Astrocyte (in vitro differentiated cells and primary cell): ENCODE data around the gene EPHA7. TPM values are rescaled to one million over a fixed set of nuclear protein-coding genes. Genes with fewer than 3 reads are reported as not detected.

Experiments
- DNase-seq: peaks from one replicate; pipeline ENCODE4 v3.0.0-alpha.2; 2010; ENCODE audit warnings: low read depth
- FAIRE-seq: peaks from 2 replicates; lab custom pipeline; 2011; peaks lifted over from hg19 to GRCh38; lab: Jason Lieb, UNC
- H2AFZ ChIP-seq: 2 replicates; pipeline ENCODE4 v1.6.0; 2012; ENCODE audit warnings: low read depth, low read length, inconsistent platforms
- H3K27ac ChIP-seq: 2 replicates; pipeline ENCODE4 v1.5.1; 2011; ENCODE audit warnings: low read depth, low read length, inconsistent platforms
- H3K27me3 ChIP-seq: 2 replicates; pipeline ENCODE4 v1.6.0; 2011; ENCODE audit warnings: low read length, inconsistent platforms; ENCODE audit not compliant: insufficient read depth
- H3K36me3 ChIP-seq: 2 replicates; pipeline ENCODE4 v1.5.1; 2011; ENCODE audit warnings: low read length, inconsistent platforms; ENCODE audit not compliant: insufficient read depth
- H3K4me1 ChIP-seq: 2 replicates; pipeline ENCODE4 v1.5.1; 2011; ENCODE audit warnings: low read length, inconsistent platforms; ENCODE audit not compliant: insufficient read depth
- H3K4me2 ChIP-seq: 2 replicates; pipeline ENCODE4 v1.6.0; 2012; ENCODE audit warnings: low read length, inconsistent platforms
- H3K4me3 ChIP-seq: 2 replicates; pipeline ENCODE4 v1.5.1; 2011; ENCODE audit warnings: low read depth, mild to moderate bottlenecking, low read length, inconsistent platforms; ENCODE audit not compliant: insufficient read depth
- H3K79me2 ChIP-seq: 2 replicates; pipeline ENCODE4 v1.6.0; 2012; ENCODE audit warnings: mild to moderate bottlenecking, low read length, inconsistent platforms; ENCODE audit not compliant: insufficient read depth
- H3K9ac ChIP-seq: 2 replicates; pipeline ENCODE4 v1.6.0; 2012; ENCODE audit warnings: mild to moderate bottlenecking, low read length, inconsistent platforms
- H3K9me3 ChIP-seq: 2 replicates; pipeline ENCODE4 v1.5.1; 2012; ENCODE audit warnings: low read depth, mild to moderate bottlenecking, low read length, inconsistent platforms; ENCODE audit not compliant: insufficient read depth
- H4K20me1 ChIP-seq: 2 replicates; pipeline ENCODE4 v1.6.0; 2012; ENCODE audit warnings: low read length, inconsistent platforms; ENCODE audit not compliant: insufficient read depth
- H3K27ac Mint-ChIP-seq: one replicate; pipeline ENCODE4 v1.8.0; 2021; ENCODE audit warnings: mild to moderate bottlenecking, mixed read lengths; ENCODE audit not compliant: unreplicated experiment
- H3K27me3 Mint-ChIP-seq: one replicate; pipeline ENCODE4 v1.8.0; 2021; ENCODE audit warnings: low read depth, mixed read lengths; ENCODE audit not compliant: unreplicated experiment
- H3K36me3 Mint-ChIP-seq: one replicate; pipeline ENCODE4 v1.8.0; 2021; ENCODE audit warnings: low read depth, mixed read lengths; ENCODE audit not compliant: unreplicated experiment
- H3K4me1 Mint-ChIP-seq: one replicate; pipeline ENCODE4 v1.8.0; 2021; ENCODE audit warnings: low read depth, mixed read lengths; ENCODE audit not compliant: unreplicated experiment
- H3K4me3 Mint-ChIP-seq: one replicate; pipeline ENCODE4 v1.8.0; 2021; ENCODE audit warnings: mild to moderate bottlenecking, moderate library complexity, mixed read lengths; ENCODE audit not compliant: unreplicated experiment
- H3K9me3 Mint-ChIP-seq: one replicate; pipeline ENCODE4 v1.8.0; 2021; ENCODE audit warnings: mild to moderate bottlenecking, mixed read lengths; ENCODE audit not compliant: unreplicated experiment
- CTCF ChIP-seq: IDR thresholded peaks from 2 replicates; pipeline ENCODE4 v1.5.1; 2011; ENCODE audit warnings: low read depth, mild to moderate bottlenecking, inconsistent platforms, low read length, moderate library complexity; ENCODE audit not compliant: insufficient read depth
- EZH2 ChIP-seq: IDR thresholded peaks from 2 replicates; pipeline ENCODE4 v1.6.1; 2012; ENCODE audit warnings: mild to moderate bottlenecking, low read length, inconsistent platforms; ENCODE audit not compliant: insufficient read depth
- total RNA-seq: library from RNA; stranded (reverse); gene quantifications from 2 replicates; pipeline ENCODE4 v1.2.1, GENCODE V29; 2021

EPHA7 gene
- total RNA-seq, 1 donor from 2014 or later = 0.82 TPM

GRCh38 chr6:93218096-93218495, 201.3 kb downstream of the EPHA7 start:
- Mint-ChIP-seq H3K27me3 (no peaks in the 10 kb centered on the region), H3K27ac (no peak overlapping the region), H3K4me1 (no peaks in the 10 kb centered on the region), H3K4me3 (no peak overlapping the region), H3K36me3 (no peaks in the 10 kb centered on the region), H3K9me3 (no peaks in the 10 kb centered on the region)
- no peaks in the 10 kb centered on the region for H3K36me3 ChIP-seq
- H4K20me1 ChIP-seq = no peaks in the 10 kb centered on the region
- H3K27ac ChIP-seq = no peak overlapping the region
- no peaks in the 10 kb centered on the region for H3K27me3 ChIP-seq
- no peak for FAIRE-seq
- no peaks in the 10 kb centered on the region for H3K4me1 ChIP-seq
- no peaks in the 10 kb centered on the region for H3K9me3 ChIP-seq
- H3K79me2 ChIP-seq = no peaks in the 10 kb centered on the region
- H3K4me2 ChIP-seq = no peak overlapping the region
- H2AFZ ChIP-seq = no peak overlapping the region
- no peak overlapping the region for H3K4me3 ChIP-seq
- no peak for TF ChIP-seq CTCF
- TF ChIP-seq EZH2 = no peak
- no peak overlapping the region for H3K9ac ChIP-seq
- DNase-seq = no peak

- H4K20me1 ChIP-seq = no peaks in the 10 kb centered on the region
- no peak overlapping the region for H3K4me3 ChIP-seq
- TF ChIP-seq EZH2 (no peak), CTCF (no peak)
- no peaks in the 10 kb centered on the region for H3K27me3 ChIP-seq
- no peaks in the 10 kb centered on the region for H3K36me3 ChIP-seq
- no peak overlapping the region for H3K9ac ChIP-seq
- H3K79me2 ChIP-seq = no peaks in the 10 kb centered on the region
- no peak overlapping the region for H3K27ac ChIP-seq
- no peak for FAIRE-seq
- H3K9me3 Mint-ChIP-seq = no peaks in the 10 kb centered on the region
- H3K27ac Mint-ChIP-seq = no peak overlapping the region
- no peaks in the 10 kb centered on the region for H3K4me1 ChIP-seq
- no peak overlapping the region for H3K4me3 Mint-ChIP-seq
- no peak for DNase-seq
- H3K9me3 ChIP-seq = no peaks in the 10 kb centered on the region
- no peak overlapping the region for H3K4me2 ChIP-seq
- no peaks in the 10 kb centered on the region for H3K27me3 Mint-ChIP-seq
- no peaks in the 10 kb centered on the region for H3K4me1 Mint-ChIP-seq
- no peak overlapping the region for H2AFZ ChIP-seq
- H3K36me3 Mint-ChIP-seq = no peaks in the 10 kb centered on the region
Measured at GRCh38 chr6:93213028-93213427, 206.3 kb downstream of the EPHA7 start.

- Mint-ChIP-seq H3K27ac (no peak overlapping the region), H3K36me3 (no peaks in the 10 kb centered on the region), H3K27me3 (no peaks in the 10 kb centered on the region), H3K4me1 (no peaks in the 10 kb centered on the region), H3K9me3 (no peaks in the 10 kb centered on the region), H3K4me3 (no peak overlapping the region)
- no peaks in the 10 kb centered on the region for H3K79me2 ChIP-seq
- no peak overlapping the region for H3K9ac ChIP-seq
- no peaks in the 10 kb centered on the region for H4K20me1 ChIP-seq
- no peaks in the 10 kb centered on the region for H3K4me1 ChIP-seq
- no peaks in the 10 kb centered on the region for H3K36me3 ChIP-seq
- TF ChIP-seq EZH2 (no peak), CTCF (no peak)
- H2AFZ ChIP-seq = no peak overlapping the region
- DNase-seq = no peak
- H3K27me3 ChIP-seq = no peaks in the 10 kb centered on the region
- H3K4me2 ChIP-seq = no peak overlapping the region
- FAIRE-seq = no peak
- H3K27ac ChIP-seq = no peak overlapping the region
- no peaks in the 10 kb centered on the region for H3K9me3 ChIP-seq
- no peak overlapping the region for H3K4me3 ChIP-seq
Measured at GRCh38 chr6:93210908-93211307, 208.5 kb downstream of the EPHA7 start.
